ENCODE data around the gene CPA5.

CPA5 gene

GRCh38 chr7:130338233-130338632 is 6.4 kb upstream of the CPA5 start:
- in situ Hi-C loops (cut with HindIII; ENCODE audit: low pct_unique_long_range_greater_than_20kb, low sequenced_read_pairs) = no loop called here
- TF ChIP-seq JUND (IDR thresholded peaks at IDR 0.05; ENCODE audit: low read depth) = no peak
- DNase-seq (ENCODE audit: low read depth in 1 of 2, low spot score in 1 of 2) = no peak

- DNase-seq (ENCODE audit: low read depth in 1 of 2, low spot score in 1 of 2) = no peak
- TF ChIP-seq JUND (IDR thresholded peaks at IDR 0.05; ENCODE audit: low read depth) = no peak
- in situ Hi-C loops (cut with HindIII; ENCODE audit: low pct_unique_long_range_greater_than_20kb, low sequenced_read_pairs) = no loop called here
Observed at GRCh38 chr7:130341882-130342281, 2.7 kb upstream of the CPA5 start.

- TF ChIP-seq JUND (IDR thresholded peaks at IDR 0.05; ENCODE audit: low read depth) = no peak
- no peak for DNase-seq (ENCODE audit: low read depth in 1 of 2, low spot score in 1 of 2)
- in situ Hi-C loops (cut with HindIII; ENCODE audit: low pct_unique_long_range_greater_than_20kb, low sequenced_read_pairs) = no loop called here
Observed at GRCh38 chr7:130342701-130343380, 1.8 kb upstream of the CPA5 start.

- in situ Hi-C loops (cut with HindIII; ENCODE audit: low pct_unique_long_range_greater_than_20kb, low sequenced_read_pairs) = no loop called here
- no peak for DNase-seq (ENCODE audit: low read depth in 1 of 2, low spot score in 1 of 2)
- TF ChIP-seq JUND (IDR thresholded peaks at IDR 0.05; ENCODE audit: low read depth) = no peak
Observed at GRCh38 chr7:130345136-130345535, 520 bp downstream of the CPA5 start.

- in situ Hi-C loops (cut with HindIII; ENCODE audit: low pct_unique_long_range_greater_than_20kb, low sequenced_read_pairs) = no loop called here
- DNase-seq (ENCODE audit: low read depth in 1 of 2, low spot score in 1 of 2) = no peak
- no peak for TF ChIP-seq JUND (IDR thresholded peaks at IDR 0.05; ENCODE audit: low read depth)
Observed at GRCh38 chr7:130345725-130346124, 1.1 kb downstream of the CPA5 start.

- TF ChIP-seq JUND (IDR thresholded peaks at IDR 0.05; ENCODE audit: low read depth) = no peak
- no peak for DNase-seq (ENCODE audit: low read depth in 1 of 2, low spot score in 1 of 2)
Observed at GRCh38 chr7:130346177-130346905, 1.7 kb downstream of the CPA5 start.

GRCh38 chr7:130346941-130347340 is 2.3 kb downstream of the CPA5 start:
- in situ Hi-C loops (cut with HindIII; ENCODE audit: low pct_unique_long_range_greater_than_20kb, low sequenced_read_pairs) = no loop called here
- TF ChIP-seq JUND (IDR thresholded peaks at IDR 0.05; ENCODE audit: low read depth) = no peak
- no peak for DNase-seq (ENCODE audit: low read depth in 1 of 2, low spot score in 1 of 2)

More at GRCh38 chr7:130346177-130346905, 1.7 kb downstream of the CPA5 start:
- in situ Hi-C loops (cut with HindIII; ENCODE audit: low pct_unique_long_range_greater_than_20kb, low sequenced_read_pairs) = no loop called here

- no peak for TF ChIP-seq JUND (IDR thresholded peaks at IDR 0.05; ENCODE audit: low read depth)
- in situ Hi-C loops (cut with HindIII; ENCODE audit: low pct_unique_long_range_greater_than_20kb, low sequenced_read_pairs) = no loop called here
- no peak for DNase-seq (ENCODE audit: low read depth in 1 of 2, low spot score in 1 of 2)
Observed at GRCh38 chr7:130349911-130350782, 5.5 kb downstream of the CPA5 start.

GRCh38 chr7:130350945-130351790 is 6.6 kb downstream of the CPA5 start:
- no peak for TF ChIP-seq JUND (IDR thresholded peaks at IDR 0.05; ENCODE audit: low read depth)
- no peak for DNase-seq (ENCODE audit: low read depth in 1 of 2, low spot score in 1 of 2)
- in situ Hi-C loops (cut with HindIII; ENCODE audit: low pct_unique_long_range_greater_than_20kb, low sequenced_read_pairs) = no loop called here

GRCh38 chr7:130351791-130352090 is 7.1 kb downstream of the CPA5 start:
- DNase-seq (ENCODE audit: low read depth in 1 of 2, low spot score in 1 of 2) = no peak
- in situ Hi-C loops (cut with HindIII; ENCODE audit: low pct_unique_long_range_greater_than_20kb, low sequenced_read_pairs) = no loop called here
- TF ChIP-seq JUND (IDR thresholded peaks at IDR 0.05; ENCODE audit: low read depth) = no peak

- no peak for TF ChIP-seq JUND (IDR thresholded peaks at IDR 0.05; ENCODE audit: low read depth)
- no peak for DNase-seq (ENCODE audit: low read depth in 1 of 2, low spot score in 1 of 2)
- in situ Hi-C loops (cut with HindIII; ENCODE audit: low pct_unique_long_range_greater_than_20kb, low sequenced_read_pairs) = no loop called here
Observed at GRCh38 chr7:130352194-130353074, 7.8 kb downstream of the CPA5 start.
